Measurements from ENCODE around the gene FAM124A.

The FAM124A gene

GRCh38 chr13:51308781-51309180 lies 86.6 kb downstream of the FAM124A start:
- no peak for DNase-seq (ENCODE audit: low read depth)

- no peak for DNase-seq (ENCODE audit: low read depth)
Measured at GRCh38 chr13:51311231-51311630, 89.0 kb downstream of the FAM124A start.

- DNase-seq (ENCODE audit: low read depth), result no peak
Measured at GRCh38 chr13:51311957-51312520, 89.8 kb downstream of the FAM124A start.

- DNase-seq (ENCODE audit: low read depth), result no peak
Measured at GRCh38 chr13:51313619-51314018, 91.4 kb downstream of the FAM124A start.

- no peak for DNase-seq (ENCODE audit: low read depth)
Measured at GRCh38 chr13:51317262-51317661, 95.1 kb downstream of the FAM124A start.

GRCh38 chr13:51318015-51318414 lies 95.8 kb downstream of the FAM124A start:
- DNase-seq (ENCODE audit: low read depth), result no peak

- no peak for DNase-seq (ENCODE audit: low read depth)
Measured at GRCh38 chr13:51318876-51319275, 96.7 kb downstream of the FAM124A start.

GRCh38 chr13:51321836-51322235 lies 99.6 kb downstream of the FAM124A start:
- no peak for DNase-seq (ENCODE audit: low read depth)

GRCh38 chr13:51322826-51323225 lies 100.6 kb downstream of the FAM124A start:
- no peak for DNase-seq (ENCODE audit: low read depth)

GRCh38 chr13:51323824-51324511 lies 101.8 kb downstream of the FAM124A start:
- DNase-seq (ENCODE audit: low read depth), result no peak

GRCh38 chr13:51324714-51325420 lies 102.7 kb downstream of the FAM124A start:
- DNase-seq (ENCODE audit: low read depth), result no peak

- no peak for DNase-seq (ENCODE audit: low read depth)
Measured at GRCh38 chr13:51325837-51326236, 103.6 kb downstream of the FAM124A start.

GRCh38 chr13:51326777-51327176 lies 104.6 kb downstream of the FAM124A start:
- no peak for DNase-seq (ENCODE audit: low read depth)

- no peak for DNase-seq (ENCODE audit: low read depth)
Measured at GRCh38 chr13:51327961-51328360, 105.8 kb downstream of the FAM124A start.

- no peak for DNase-seq (ENCODE audit: low read depth)
Measured at GRCh38 chr13:51328488-51328887, 106.3 kb downstream of the FAM124A start.

GRCh38 chr13:51329606-51330005 lies 107.4 kb downstream of the FAM124A start:
- no peak for DNase-seq (ENCODE audit: low read depth)

GRCh38 chr13:51330791-51331190 lies 108.6 kb downstream of the FAM124A start:
- no peak for DNase-seq (ENCODE audit: low read depth)

GRCh38 chr13:51331354-51331861 lies 109.2 kb downstream of the FAM124A start:
- DNase-seq (ENCODE audit: low read depth), result no peak

- no peak for DNase-seq (ENCODE audit: low read depth)
Measured at GRCh38 chr13:51332566-51333361, 110.6 kb downstream of the FAM124A start.

- DNase-seq (ENCODE audit: low read depth), result no peak
Measured at GRCh38 chr13:51333421-51333820, 111.2 kb downstream of the FAM124A start.

GRCh38 chr13:51333826-51334225 lies 111.6 kb downstream of the FAM124A start:
- DNase-seq (ENCODE audit: low read depth), result no peak

All from activated T-helper 1 cell treated with Interleukin-2 at 50 U/mL for 16 hours (primary cell).